GM18526 (cell line): ENCODE data around the gene TSC22D4.

ENCODE experiments used
- POLR2A ChIP-seq: IDR thresholded peaks from 3 replicates; pipeline ENCODE4 v1.6.1; 2011; ENCODE audit not compliant: insufficient read length; ENCODE audit errors: extremely low read depth

The TSC22D4 gene

GRCh38 chr7:100493476-100494264 is 14.7 kb upstream of the TSC22D4 start:
- TF ChIP-seq POLR2A, result no peak

GRCh38 chr7:100492738-100493475 is 13.9 kb upstream of the TSC22D4 start:
- no peak for TF ChIP-seq POLR2A

- no peak for TF ChIP-seq POLR2A
These were observed 12.2 kb upstream of the TSC22D4 start for GRCh38 chr7:100491192-100491578.

GRCh38 chr7:100490483-100491191 is 11.6 kb upstream of the TSC22D4 start:
- no peak for TF ChIP-seq POLR2A

GRCh38 chr7:100489824-100490223 is 10.8 kb upstream of the TSC22D4 start:
- no peak for TF ChIP-seq POLR2A

- TF ChIP-seq POLR2A, result no peak
These were observed 10.1 kb upstream of the TSC22D4 start for GRCh38 chr7:100489121-100489520.

- no peak for TF ChIP-seq POLR2A
These were observed 9.5 kb upstream of the TSC22D4 start for GRCh38 chr7:100488333-100489095.

GRCh38 chr7:100486753-100487446 is 7.9 kb upstream of the TSC22D4 start:
- no peak for TF ChIP-seq POLR2A

GRCh38 chr7:100486111-100486636 is 7.2 kb upstream of the TSC22D4 start:
- no peak for TF ChIP-seq POLR2A

GRCh38 chr7:100485471-100485876 is 6.5 kb upstream of the TSC22D4 start:
- no peak for TF ChIP-seq POLR2A

GRCh38 chr7:100484673-100485045 is 5.6 kb upstream of the TSC22D4 start:
- TF ChIP-seq POLR2A, result no peak

GRCh38 chr7:100483722-100484672 is 5.0 kb upstream of the TSC22D4 start, which contains the start of gene NYAP1:
Gene NYAP1 (plus strand): TSS chr7:100483927. CDS start chr7:100485312, 1,385 bp downstream.
- TF ChIP-seq POLR2A, result no peak

- no peak for TF ChIP-seq POLR2A
These were observed 4.2 kb upstream of the TSC22D4 start for GRCh38 chr7:100483090-100483721.
